ENCODE data around the gene RPUSD1.

RPUSD1 gene

DNA sequence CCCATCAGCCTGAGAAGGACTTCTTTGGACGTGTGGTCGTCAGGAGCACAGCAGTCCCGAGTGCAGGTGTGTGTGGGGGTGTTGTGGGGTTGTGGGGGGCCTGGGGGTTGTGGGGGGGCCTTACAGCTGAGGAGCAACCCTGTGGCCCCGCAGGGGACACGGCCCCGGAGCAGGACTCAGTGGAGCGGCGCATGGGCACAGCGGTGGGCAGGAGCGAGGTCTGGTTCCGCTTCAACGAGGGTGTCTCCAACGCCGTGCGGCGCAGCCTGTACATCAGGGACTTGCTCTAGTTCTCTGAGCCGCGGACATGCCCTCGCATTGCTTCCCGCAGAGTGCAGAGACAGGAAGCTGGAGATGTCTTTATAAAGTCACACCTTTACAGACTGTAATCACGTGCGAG is 9.5 kb upstream of the RPUSD1 start:
- DNase-seq: no peak

DNA sequence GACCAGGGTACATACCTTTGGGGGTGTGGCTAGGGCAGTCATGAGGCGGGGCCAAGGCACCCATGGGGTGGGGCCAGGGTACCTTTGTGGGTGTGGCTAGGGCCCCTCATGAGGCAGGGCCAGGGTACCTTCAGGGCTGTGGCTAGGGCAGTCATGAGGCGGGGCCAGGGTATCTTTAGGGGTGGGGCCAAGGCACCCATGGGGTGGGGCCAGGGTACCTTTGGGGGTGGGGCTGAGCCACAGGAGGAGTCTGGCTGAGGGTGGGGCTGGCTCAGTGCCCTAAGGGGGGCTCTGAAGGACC is 8.9 kb upstream of the RPUSD1 start:
- DNase-seq: no peak

DNA sequence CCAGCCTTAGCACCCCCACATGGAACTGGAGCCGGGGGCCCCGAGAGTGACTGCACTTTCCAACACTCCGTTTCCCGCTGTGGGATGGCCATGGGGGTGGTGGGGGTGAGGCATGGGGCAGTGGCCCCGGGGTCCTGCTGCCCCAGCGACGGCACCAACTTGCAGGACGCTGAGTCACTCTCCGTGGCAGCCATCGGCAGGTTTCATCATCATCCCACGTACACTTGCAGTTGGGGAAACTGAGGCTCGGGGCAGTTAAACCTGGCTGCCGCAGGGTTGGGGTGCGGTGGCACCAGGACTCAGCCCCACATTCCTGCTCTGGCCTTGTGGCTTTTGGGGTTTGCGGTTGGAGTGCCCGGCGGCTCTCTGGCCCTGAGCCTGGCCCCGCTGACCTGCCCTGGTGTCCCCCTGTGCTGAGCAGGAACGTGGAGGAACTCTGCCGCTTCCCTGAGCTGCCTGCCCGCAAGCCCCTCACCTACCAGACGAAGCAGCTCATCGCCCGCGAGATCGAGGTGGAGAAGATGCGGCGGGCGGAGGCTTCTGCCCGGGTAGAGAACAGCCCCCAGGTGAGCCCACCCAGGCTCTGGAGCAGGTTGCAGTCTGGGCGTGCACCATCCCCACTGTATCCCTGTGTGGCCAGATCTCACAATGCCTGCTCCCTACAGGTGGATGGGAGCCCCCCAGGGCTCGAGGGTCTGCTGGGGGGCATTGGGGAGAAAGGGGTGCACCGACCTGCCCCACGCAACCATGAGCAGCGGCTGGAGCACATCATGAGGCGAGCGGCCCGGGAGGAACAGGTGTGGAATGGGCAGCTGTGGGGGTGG is 8.3 kb upstream of the RPUSD1 start:
- no peak for DNase-seq

DNA sequence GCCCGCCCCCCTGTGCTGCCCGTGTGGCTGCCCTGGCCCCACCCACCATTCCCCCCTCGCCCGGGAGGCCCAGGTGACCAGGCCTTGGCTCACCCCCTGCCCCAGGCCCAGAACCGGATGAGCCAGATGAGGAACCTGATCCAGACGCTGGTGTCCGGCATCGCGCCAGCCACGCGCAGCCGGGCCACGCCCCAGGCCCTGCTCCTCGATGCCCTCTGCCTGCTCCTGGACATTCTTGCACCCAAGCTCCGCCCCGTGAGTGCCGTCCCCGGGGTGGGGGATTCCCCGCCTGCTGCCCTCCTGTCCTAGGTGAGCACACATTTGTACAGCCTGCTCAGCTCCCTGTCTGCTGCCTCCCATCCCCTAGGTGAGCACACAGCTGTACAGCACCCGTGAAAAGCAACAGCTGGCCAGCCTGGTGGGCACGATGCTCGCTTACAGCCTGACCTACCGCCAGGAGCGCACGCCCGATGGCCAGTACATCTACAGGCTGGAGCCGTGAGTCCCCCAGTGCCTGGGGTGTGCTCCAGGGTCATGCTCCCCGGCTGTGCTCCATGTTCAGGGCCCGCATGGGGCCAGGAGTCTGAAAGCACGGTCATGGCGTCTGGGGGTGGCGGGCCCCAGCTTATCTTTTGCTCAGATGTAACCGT is 7.5 kb upstream of the RPUSD1 start:
- DNase-seq: no peak

DNA sequence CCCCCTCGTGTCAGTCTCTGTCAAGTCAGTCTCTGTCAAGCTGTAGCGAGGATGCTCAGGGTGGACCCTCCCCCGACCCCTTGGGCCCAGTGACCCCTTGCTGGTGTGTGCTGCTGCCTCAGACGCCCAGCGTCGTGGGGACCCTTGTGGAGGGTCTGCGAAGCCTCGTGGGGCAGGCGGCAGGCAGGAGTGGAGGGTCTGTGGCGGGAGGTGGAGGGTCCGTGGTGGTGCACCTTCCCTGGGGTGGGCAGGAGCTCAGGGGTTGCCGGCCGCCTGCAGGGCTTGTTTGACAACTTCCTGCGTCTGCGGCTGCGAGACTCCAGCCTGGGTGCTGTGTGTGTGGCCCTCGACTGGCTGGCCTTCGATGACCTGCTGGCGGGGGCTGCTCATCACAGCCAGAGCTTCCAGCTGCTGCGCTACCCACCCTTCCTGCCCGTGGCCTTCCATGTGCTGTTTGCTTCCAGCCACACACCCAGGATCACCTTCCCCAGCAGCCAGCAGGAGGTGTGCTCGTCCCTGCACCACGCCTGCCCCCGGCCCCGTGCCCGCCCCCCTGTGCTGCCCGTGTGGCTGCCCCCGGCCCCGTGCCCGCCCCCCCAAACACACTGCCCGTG is 6.8 kb upstream of the RPUSD1 start:
- no peak for DNase-seq

DNA sequence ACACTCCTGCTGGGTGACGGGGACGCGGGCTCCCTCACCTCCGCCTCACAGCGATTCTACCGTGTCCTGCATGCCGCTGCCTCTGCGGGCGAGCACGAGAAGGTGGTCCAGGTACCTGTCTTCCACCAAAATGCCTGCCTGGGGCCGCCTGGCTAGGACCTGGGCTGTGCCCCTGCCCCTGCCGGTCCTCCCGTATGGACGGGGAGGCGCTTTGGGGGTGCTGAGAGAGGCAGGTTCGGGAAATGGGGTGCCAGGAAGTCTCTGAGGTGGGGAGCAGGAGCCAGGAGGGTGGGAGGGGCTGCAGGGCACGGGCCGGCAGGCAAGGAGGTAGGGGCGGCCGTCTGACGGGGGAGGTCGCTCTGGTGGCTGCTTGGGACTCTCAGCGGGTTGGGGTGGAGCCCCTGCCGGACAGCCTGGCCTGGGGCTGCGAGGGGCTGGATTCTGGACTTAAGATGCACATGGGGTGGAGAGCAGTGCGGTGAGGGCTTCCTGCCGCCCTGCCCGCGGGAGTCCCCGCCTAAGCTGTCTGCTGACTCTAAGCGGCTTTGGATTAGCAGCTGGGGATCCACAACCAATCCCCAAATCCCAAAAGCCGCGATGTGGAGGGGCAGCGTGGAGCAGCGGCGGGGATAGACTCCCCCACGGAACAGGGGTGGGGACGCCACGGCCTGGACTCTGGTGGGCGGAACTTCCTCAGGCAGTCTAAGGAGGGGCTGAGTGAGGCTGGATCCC is 6.1 kb upstream of the RPUSD1 start:
- no peak for DNase-seq

DNA sequence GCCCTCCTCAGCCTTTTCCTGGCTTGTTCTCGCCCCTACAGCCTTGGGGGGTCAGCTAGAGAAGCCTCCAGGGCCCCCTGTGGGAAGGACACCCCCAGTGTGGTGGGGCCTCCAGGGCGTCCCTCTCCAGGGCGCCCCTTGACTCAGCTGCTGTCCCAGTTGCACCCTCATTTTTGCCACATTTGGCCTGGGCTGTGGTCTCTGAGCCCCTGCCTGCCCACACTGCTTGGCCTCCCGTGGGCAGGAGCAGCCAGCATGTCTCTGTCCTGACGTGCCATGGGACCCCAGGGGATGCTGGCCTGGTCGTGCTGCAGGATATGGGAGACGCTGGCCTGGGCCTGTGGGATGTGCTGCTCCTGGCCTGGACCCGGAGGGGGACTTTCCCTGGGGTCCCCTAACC is 5.2 kb upstream of the RPUSD1 start:
- no peak for DNase-seq

GRCh38 chr16:792221-792995 is 4.2 kb upstream of the RPUSD1 start:
- DNase-seq: no peak

DNA sequence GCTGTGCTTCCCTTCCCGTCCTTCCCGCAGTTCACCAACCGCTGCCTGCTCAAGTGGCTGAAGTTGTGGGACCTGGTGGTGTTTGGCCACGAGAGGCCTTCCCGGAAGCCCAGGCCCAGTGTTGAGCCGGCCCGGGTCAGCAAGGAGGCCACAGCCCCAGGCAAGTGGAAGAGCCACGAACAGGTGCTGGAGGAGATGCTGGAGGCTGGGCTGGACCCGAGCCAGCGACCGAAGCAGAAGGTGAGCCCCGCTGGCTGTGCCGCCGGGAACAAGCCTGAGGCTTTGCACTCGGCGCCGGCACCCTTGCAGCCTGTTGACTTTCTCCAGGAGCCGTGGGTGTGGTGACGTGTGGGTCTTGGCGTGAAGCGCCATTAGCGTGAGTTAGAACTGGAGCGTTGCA is 3.0 kb upstream of the RPUSD1 start:
- DNase-seq: no peak

DNA sequence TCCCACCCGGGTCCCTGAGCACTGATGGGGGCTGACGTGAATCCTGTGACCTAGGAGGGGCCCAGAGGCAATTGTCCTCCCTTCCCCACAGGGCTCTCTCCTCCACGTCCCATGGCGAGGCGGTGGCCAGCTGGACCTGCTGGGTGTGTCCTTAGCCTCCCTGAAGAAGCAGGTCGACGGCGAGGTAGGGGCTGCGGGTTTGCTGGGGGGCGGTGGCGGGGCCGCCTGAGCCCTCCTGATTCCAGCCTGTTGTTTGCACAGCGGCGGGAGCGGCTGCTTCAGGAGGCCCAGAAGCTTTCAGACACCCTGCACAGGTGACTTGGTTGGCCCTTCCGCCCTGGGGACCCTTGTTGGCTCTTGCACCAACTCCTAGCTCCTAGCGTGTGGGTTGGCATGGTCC is 1.9 kb upstream of the RPUSD1 start:
- DNase-seq: no peak

DNA sequence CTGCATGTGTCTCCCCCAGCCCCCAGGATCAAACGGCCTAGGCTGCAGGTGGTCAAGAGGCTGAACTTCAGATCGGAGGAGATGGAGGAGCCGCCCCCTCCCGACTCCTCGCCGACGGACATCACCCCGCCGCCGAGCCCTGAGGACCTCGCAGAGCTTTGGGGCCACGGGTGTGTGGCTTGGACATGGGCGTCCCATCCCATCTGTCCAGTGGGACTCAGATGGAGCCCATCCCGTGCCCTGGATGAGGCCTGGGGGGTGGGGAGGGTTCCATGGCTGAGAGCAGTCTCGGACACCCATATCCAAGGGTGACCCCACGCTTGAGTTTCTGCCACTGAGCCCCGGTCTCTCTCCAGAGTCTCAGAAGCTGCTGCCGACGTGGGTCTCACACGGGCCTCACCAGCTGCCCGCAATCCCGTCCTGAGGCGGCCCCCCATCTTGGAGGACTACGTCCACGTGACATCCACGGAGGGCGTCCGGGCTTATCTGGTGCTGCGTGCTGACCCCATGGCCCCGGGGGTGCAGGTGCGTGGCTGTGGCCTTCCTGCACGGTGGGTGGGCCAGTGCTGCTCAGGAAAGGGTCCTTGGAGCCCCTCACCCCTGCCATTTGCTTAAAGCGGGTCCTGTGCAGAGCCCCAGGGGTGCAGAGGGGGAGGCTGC is 1.1 kb upstream of the RPUSD1 start:
- no peak for DNase-seq

- peak; percentile 94 to 96 for DNase-seq
These were observed 382 bp upstream of the RPUSD1 start, which contains the start of gene CHTF18 for GRCh38 chr16:788399-789126. TSS of gene CHTF18 (plus strand) at chr16:788620. CDS start at chr16:788685, 65 bp downstream.

- DNase-seq: no peak
These were observed 737 bp downstream of the RPUSD1 start for GRCh38 chr16:787321-787966.

GRCh38 chr16:785563-786535 is 2.3 kb downstream of the RPUSD1 start:
- peak; percentile 58 to 63 for DNase-seq

DNA sequence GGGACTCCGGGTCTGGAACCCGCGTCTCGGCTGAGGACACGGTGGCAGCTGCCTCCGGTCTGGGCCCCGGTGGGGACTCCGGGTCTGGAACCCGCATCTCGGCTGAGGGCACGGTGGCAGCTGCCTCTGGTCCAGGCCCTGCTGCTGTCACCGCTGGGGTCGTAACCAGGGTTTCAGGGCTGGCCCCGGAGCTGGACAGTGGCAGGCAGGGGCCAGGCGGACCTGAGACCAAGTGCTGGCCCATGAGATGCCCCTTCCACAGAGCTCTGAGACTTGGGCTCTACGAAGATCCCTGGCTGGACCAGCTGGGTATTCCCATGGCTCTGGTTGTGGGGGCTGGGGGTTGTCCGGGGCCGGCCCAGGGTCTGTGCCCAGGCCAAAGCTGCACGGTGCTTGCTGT is 3.8 kb downstream of the RPUSD1 start:
- DNase-seq: no peak

- DNase-seq: no peak
These were observed 4.6 kb downstream of the RPUSD1 start for GRCh38 chr16:783404-784161.

DNA sequence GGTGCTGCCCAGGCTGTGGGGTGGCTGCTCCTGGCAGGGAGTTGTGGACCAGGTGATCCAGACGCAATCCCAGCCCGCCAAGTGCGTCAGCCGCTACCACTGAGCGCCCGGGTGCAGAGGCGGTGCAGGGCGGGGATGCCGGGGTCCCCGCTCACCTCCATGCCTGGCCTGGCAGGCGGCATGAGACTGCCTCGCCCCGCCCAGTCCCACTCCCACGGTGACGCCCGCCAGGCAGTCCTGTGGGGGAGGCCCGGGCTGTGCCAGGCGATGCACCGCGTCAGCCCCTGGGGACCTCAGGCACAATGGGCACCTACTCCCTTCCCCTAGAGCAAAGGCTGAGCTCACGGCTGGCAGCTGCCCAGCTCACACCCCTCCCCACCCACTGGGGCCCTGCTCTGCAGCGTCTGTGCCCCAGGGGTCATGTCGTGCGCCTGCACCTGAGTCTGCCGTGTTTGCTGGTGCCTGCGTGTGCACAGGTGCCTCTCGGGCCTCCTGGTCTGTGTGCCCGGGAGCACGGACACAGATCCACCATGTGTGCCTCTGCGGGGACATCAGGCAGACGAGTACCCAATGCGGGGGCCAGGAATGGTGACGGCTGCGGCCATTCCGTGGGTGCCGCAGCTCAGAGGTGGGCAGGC is 5.3 kb downstream of the RPUSD1 start:
- no peak for DNase-seq

DNA sequence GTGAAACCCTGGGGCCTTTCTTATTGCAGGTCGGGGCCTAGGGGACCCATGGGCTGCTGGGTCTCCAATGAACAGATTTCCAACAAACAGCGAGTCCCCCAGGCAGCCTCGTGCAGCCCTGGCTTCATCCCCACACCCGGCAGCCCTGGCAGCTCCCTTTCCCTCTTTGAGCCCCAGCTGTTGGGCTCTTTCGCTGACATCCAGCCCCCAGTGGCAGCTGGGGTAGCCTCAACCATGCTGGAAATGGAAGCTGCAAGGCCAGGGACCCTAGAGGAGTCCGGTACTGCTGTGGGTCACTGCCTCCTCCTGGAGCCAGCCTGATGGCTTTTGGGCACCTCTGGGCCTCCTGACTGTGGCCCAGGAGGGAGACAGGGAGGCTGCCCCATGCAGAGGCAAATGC is 5.9 kb downstream of the RPUSD1 start:
- DNase-seq: no peak

All from inflammatory macrophage (primary cell).